GM12891 (cell line): Measurements from ENCODE around the gene CYP24A1.

Source experiments
- POLR2A ChIP-seq: IDR thresholded peaks from 2 replicates; pipeline ENCODE4 v1.6.1; 2011; ENCODE audit warnings: low read depth, low read length, control low read depth
- POLR2AphosphoS5 ChIP-seq: IDR thresholded peaks from 2 replicates; pipeline ENCODE4 v1.6.1; 2011; ENCODE audit warnings: low read depth, low read length, control low read depth
- POU2F2 ChIP-seq: IDR thresholded peaks from 2 replicates; pipeline ENCODE4 v1.6.1; 2011; ENCODE audit warnings: low read depth, mild to moderate bottlenecking, control low read depth, low read length, moderate library complexity
- SPI1 ChIP-seq: IDR thresholded peaks from 2 replicates; pipeline ENCODE4 v1.6.1; 2011; ENCODE audit warnings: low read depth, low read length, control low read depth
- TAF1 ChIP-seq: IDR thresholded peaks from 2 replicates; pipeline ENCODE4 v1.6.1; 2011; ENCODE audit warnings: low read depth, low read length, control low read depth

- TF ChIP-seq TAF1 (no peak), POLR2A (no peak), POLR2AphosphoS5 (no peak), SPI1 (no peak), POU2F2 (no peak)
Measured at GRCh38 chr20:54200487-54201267, 26.9 kb upstream of the CYP24A1 start.
